AG09319 (cell line): ENCODE data around the gene NEDD1.

Experiments used
- DNase-seq: peaks from one replicate; pipeline ENCODE4 v3.0.0-alpha.2; 2010; ENCODE audit warnings: low read depth; ENCODE audit errors: extremely low read depth
- TF ChIP-seq, protein P1 (sequence below): IDR thresholded peaks from 2 replicates; pipeline ENCODE4 v1.5.1; 2011; ENCODE audit warnings: low read depth, mild to moderate bottlenecking, inconsistent platforms, low read length, moderate library complexity

NEDD1 gene

DNA sequence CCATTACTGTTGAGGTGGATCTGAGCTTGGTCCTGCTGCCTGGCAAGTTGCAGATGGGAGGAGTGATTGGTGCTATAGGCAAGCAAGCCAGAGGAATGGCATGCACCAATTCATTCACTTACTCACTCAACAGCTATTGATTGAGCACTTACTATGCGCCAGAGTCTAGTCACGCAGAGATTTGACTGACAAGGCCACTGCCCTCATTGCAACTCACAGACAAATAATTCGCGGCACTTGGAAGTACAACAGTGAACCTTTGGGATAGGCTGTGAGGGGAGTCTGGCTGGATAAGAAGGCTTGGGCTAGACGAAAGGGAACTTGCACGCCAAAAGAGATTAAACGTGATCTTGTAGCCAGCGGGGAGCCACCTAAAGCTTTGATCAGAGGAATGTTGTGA, 96.2 kb downstream of the NEDD1 start:
- TF ChIP-seq, protein P1, sequence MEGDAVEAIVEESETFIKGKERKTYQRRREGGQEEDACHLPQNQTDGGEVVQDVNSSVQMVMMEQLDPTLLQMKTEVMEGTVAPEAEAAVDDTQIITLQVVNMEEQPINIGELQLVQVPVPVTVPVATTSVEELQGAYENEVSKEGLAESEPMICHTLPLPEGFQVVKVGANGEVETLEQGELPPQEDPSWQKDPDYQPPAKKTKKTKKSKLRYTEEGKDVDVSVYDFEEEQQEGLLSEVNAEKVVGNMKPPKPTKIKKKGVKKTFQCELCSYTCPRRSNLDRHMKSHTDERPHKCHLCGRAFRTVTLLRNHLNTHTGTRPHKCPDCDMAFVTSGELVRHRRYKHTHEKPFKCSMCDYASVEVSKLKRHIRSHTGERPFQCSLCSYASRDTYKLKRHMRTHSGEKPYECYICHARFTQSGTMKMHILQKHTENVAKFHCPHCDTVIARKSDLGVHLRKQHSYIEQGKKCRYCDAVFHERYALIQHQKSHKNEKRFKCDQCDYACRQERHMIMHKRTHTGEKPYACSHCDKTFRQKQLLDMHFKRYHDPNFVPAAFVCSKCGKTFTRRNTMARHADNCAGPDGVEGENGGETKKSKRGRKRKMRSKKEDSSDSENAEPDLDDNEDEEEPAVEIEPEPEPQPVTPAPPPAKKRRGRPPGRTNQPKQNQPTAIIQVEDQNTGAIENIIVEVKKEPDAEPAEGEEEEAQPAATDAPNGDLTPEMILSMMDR: no peak
- DNase-seq: no peak
